ENCODE measurements around the gene NPTXR.
"Not testable (repeated sequence)": the region's sequence is repeated elsewhere in the genome, so short reads cannot be mapped to it uniquely, and the experiment has no call there.

Gene NPTXR

GRCh38 chr22:38830845-38831108 is 13.1 kb downstream of the NPTXR start:
- DNase-seq, result no peak

DNA sequence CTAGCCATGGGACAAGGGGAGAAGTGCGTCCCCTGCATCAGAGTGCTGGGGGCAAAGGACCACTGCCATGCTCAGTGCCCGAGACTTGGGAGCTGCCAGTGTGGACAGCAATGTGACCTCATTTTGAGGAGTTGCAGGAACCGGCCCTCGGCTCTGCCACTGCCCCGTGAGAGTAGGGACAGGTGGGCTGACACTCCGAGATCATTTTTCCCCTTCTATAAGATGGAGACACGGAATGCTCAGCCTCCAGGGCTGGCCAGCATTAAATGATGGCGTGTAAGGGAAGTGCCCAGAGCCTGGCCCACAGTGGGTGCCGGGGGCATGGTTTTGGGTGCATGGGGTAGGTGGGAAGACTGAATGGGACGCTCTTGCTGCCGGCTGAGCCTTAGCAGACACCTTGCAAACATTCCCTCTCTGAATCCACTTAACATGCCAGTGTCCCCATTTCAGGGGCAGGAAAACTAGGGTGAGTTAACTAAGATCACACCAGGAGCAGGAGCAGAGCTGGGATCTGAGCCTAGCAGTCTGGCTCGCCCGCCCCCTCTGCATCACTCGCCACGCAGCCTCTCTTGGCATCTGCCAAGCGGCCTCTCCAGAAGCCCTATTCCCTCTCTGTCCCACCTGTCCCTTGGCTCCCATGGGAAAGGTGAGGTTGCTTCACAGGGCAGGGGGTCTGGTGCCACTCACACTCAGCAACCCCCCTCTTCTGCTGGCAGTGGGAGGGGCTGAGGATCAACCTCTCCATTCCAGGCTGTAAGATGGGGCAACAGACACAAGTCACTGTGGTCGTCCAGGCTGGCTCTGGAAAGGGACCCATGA is 13.6 kb downstream of the NPTXR start:
- DNase-seq, result no peak

GRCh38 chr22:38829485-38829884 is 14.3 kb downstream of the NPTXR start:
- no peak for DNase-seq

DNA sequence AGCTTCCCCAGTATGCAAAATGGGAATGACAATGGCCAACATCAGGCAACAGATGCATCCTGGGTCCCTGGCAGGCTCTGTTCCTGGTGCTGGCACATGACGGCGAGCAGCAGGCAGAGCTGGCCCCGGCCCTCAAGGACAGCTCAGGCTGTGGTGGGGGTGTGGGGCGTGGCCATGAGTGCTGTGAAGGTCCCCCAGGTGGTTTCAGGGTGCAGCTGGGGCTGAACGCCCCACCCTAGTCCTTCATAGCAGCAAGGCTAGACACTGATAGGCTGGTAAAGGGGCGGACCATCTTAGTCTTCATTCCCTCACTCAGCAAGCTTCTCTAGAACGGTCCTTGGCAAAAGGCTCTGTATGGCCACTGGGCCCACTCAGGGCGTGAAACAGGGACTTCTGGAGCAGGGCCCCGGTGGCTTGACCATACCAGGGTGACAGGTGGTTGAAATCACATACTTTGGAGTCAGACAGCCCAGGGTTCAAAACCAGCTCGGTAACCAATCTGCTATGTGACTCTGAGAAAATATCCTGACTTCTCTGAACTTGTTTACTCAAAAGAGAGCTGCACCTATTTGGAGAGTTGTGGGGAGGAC is 15.1 kb downstream of the NPTXR start:
- no peak for DNase-seq

DNA sequence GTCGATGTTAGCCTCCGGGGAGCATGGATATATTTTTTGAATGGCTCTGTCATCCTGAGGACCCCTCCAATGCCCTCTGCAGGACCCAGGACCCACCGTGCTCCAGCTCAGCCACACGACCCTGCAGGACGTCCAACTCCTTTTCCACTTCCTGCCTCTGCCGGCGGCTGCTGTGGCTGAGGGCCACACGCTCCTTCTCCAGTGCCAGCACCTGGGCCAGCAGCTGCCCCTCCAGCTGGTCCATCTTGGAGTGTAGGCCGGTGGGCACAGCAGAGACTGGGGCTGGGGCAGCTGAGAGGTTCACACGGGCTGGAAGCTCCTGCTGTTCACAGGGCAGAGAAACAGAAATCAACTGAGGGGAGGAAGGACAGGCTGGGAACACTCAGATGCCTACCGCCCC is 15.6 kb downstream of the NPTXR start:
- DNase-seq, result no peak

DNA sequence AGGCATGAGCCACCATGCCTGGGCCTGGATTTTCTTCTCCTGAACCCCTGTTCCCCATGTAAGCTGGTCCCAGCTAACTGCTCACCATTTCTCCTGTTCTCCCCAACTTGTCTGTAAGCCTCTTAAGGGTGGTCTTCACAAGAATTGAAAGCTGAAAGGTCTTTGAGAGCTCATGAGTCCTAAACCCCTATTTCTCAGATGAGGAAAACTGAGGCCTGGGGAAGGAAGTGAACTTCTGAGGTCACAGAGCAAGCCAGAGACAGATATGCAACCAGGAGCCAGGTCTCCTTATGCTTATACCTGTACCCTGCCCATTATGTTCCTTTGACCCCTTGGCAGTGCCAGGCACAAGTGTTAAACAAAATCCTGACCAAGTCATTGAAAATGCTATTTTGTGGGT is 16.3 kb downstream of the NPTXR start:
- DNase-seq, result no peak

DNA sequence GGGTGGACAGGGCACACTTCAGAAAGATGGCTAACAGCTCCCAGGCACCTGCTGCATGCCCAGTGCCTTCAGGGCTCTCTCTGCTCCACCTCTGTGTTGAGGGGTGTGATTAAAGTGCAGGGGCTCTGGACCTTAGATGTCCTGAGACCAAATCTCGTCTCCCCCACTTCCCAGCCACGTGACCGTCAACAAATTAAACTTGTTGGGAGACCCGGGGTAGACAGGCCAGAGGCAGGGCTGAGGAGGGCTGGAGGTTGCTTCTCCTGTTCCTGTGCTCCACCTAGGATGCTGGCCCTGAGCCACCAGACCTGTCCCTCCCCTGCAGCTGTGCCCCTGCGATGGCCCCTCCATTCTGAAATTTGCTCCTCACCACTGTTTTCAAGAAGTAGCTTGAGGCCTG is 17.0 kb downstream of the NPTXR start:
- DNase-seq, result no peak

- DNase-seq, result no peak
Measured at GRCh38 chr22:38826386-38826785, 17.4 kb downstream of the NPTXR start.

DNA sequence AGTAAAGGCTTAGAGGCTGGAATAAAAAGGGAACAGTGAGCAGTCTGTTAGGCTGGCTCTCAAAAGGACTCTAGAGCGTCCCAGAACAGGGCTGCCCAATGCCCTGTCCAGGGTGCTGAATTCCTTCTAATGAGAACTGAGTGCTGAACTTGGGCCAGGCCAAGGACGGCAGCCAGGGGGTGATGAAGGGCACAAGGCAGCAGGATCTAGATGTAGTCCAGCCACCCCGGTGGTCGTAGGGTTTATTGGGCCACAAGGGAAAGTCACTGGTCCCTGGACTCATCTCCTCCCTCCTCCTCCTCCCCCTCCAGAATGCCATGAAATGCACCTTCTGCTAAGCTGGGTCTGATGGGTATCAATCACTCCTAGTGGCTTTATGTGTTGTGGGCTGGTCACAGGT is 19.2 kb downstream of the NPTXR start:
- DNase-seq, result peak; percentile 86 to 92 (median 90)

DNA sequence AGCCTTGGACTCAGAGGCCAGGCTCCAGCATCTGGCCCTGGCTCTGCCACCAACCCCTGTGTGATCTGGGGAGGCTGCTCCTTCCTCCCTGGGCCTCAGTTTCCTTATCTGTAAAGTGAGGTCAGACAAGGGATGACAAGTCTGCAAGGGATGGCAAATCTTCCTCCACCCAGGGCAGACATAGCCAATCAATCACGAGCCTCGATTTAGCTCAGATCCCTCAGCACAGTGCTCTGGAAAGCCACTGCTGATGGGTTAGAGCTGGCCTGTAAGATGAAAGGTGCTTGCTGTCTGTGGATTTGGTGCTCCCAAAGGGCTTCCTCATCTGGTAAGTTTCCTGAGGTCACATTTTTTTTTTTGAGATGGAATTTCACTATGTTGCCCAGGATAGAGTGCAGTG is 20.2 kb downstream of the NPTXR start:
- DNase-seq, result no peak

- no peak for DNase-seq
Measured at GRCh38 chr22:38823076-38823475, 20.8 kb downstream of the NPTXR start.

GRCh38 chr22:38820020-38820419 is 23.8 kb downstream of the NPTXR start:
- DNase-seq, result no peak

DNA sequence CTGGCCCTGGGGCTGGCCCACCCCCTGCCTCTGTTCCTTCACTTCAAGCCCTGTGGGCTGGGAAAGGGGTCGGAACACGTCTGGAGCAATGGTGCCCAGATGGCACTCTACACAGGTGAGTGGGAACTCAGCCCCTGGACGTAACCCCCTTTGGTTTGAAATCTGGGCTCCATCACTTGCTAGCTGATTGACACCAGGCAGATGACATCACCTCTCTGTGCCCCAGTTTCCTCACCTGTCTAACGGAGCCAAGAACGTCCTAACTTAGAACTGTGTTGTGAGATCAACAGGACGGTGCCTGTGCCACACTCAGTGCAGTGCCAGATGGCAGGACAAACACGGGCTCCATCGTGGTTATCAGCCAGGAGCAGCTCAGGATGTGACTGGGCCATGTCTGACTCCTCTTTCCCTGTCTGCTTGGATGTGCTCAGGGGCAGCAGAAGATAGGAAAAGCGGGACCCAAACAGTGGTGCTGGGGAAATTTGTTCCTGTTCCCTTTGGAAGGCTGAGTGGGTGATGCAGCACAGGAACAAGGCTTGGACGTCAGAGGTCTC is 24.4 kb downstream of the NPTXR start:
- DNase-seq, result no peak

- DNase-seq, result no peak
Measured at GRCh38 chr22:38817196-38817595, 26.6 kb downstream of the NPTXR start.

DNA sequence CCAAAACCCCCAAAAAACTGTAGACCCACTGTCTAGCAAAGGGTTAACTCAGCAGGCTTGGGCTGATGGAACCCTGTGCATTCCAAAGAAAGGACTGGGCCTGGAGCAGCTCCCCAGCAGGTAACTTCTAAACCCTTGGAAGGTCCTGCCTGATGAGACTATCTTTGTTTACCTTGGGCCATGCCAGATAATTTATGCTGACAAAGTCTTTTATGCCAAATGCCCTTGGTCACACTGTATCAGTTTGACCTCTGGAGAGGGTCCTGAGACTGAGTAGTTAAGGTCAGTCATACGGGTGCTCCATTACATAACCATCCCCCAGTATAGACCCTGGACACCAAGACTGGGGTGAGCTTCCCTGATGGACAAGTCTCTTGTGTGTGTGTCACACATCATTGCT is 28.0 kb downstream of the NPTXR start:
- no peak for DNase-seq

GRCh38 chr22:38811241-38811640 is 32.6 kb downstream of the NPTXR start:
- DNase-seq, result no peak

DNA sequence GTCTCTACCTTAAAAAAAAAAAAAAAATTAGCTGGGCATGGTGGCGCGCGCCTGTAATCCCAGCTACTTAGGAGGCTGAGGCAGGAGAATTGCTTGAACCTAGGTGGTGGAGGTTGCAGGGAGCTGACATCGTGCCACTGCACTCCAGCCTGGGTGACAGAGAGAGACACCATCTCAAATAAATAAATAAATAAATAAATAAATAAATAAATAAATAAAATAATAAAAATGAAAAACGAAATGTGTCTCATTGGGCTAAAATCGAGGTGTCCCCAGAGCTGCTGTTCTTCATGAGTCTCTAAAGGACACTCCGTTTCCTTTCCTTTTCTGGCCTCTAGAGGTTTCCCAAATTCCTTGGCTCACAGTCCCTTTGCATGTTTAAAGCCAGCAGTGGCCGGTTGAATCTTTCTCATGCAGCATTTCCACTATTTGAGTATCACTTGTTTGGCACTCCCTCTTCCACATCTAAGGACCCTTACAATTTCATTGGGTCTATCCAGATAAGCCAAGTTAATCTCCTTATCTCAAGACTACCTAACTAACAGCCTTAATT is 38.7 kb downstream of the NPTXR start:
- not testable (repeated sequence) for DNase-seq

GRCh38 chr22:38802671-38803121 is 41.1 kb downstream of the NPTXR start:
- no peak for DNase-seq

DNA sequence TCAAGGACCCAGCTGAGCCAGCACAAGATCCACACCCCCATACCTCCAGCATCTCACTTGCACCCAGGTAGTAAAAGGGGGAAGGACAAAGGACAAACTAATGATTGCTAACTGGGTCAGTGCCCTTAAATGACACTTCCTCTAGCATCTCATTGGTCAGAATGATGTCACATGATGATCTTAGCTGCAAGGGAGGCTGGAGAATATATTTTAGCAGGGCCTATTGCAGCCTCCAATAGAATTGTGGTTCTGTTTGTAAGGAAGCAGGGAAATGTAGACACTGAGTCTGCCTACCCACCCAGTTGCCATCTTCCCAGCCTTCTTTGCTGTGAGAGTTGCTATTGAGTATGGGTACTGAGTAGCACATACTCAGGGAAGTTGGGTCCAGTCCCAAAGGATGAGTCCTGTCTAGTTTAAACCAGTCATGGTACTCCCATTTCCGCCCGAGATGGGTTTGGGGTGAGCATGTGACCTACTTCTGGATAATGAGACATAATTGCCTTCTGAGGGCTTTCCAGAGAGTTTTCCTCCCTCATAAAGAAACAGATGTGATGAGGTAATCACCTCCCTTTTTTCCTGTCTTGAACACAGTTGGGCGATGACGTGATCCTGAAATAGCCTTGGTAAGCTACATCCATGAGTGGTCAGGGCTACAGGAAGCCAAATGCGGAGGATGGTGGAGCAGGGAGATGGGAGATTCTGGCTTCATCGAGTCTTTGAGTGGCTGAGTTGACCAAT is 44.4 kb downstream of the NPTXR start:
- DNase-seq, result no peak

GRCh38 chr22:38798496-38798895 is 45.3 kb downstream of the NPTXR start:
- no peak for DNase-seq

DNA sequence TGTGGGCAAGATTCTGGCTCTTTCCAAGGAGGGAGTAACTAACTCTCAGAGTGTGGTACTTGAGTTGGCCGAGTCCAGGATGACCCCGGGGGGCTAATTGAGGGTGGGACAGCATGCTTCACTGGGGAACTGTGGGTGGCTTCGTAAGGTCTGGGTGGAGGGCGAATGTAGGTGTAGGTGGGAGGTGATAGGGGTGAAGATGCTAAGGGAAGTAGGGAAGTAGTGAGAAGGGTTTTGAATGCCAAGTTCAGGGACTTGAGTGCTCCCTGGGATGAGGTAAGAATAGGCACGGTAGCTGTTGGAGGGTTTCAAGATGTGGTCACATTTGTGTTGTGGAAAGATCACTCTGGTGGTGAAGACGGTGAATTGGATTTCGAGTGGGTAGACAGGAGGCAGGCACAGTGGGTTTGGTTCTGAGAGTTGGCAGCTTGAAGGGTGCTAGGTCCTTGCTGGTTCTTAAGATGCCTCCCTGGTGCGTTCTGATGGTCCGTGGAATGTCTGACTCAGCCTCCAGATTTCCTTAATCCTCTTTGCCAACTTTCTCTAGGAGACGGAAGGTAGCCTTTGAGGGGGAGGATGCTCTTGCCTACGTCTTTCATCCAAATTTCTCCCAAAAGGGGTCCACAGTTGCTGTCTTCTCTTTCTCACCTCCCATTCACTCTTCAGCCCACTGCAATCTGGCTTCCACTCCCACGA is 47.4 kb downstream of the NPTXR start:
- DNase-seq, result no peak

- DNase-seq, result no peak
Measured at GRCh38 chr22:38795569-38795968, 48.3 kb downstream of the NPTXR start.

Data from suppressor macrophage (primary cell).